ENCODE results near the gene NPEPL1.

The NPEPL1 gene

DNA sequence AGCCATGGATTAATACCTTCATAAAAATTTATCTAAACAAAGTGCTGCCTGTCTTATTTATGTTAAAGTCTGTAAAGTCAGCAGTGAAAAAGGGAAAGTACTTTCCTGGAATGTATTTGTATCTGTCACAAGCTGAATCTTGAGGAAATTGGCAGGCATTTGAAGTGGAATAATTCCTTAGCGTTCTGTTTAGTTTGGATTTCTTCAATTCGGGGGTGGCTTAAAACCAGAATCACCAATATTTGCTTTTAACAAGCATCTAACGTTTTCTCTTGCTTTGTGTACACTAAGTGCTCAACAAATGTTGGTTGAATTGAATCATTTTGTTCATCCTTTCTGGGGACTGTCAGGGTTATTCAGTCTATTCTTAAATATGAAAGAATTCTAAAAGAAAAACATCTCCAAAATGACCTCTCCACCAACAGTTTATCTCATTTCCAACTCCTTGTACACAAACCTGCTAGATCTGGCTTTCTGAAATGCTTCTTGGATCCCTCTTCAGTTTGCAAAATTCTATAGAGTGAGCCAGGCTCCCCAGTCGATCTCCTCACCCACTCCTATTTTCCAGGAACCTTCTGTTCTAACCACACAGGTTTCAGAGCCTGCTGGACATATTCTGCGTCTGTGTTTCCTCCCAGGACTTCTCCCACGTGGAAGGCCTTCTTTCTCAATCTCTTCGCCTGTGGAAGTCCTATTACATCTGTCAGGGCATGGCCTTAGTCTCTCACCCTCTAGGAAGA, 2.0 kb upstream of the NPEPL1 start:
- DNase-seq (ENCODE audit: insufficient read length, low spot score): no peak
- TF ChIP-seq POU2F2 (IDR thresholded peaks at IDR 0.05; ENCODE audit: low read depth, low read length): no peak
- no peak for TF ChIP-seq PAX5 (IDR thresholded peaks at IDR 0.05; ENCODE audit: insufficient read depth, low read length, severe bottlenecking)
- no peak for TF ChIP-seq POLR2AphosphoS5 (IDR thresholded peaks at IDR 0.05; ENCODE audit: low read depth, low read length)
- TF ChIP-seq POLR2A (IDR thresholded peaks at IDR 0.05; ENCODE audit: low read depth, low read length): no peak
- no peak for TF ChIP-seq TAF1 (IDR thresholded peaks at IDR 0.05; ENCODE audit: low read depth, low read length)
- no peak for TF ChIP-seq SPI1 (IDR thresholded peaks at IDR 0.05; ENCODE audit: low read depth, low read length)
- no peak for FAIRE-seq

DNA sequence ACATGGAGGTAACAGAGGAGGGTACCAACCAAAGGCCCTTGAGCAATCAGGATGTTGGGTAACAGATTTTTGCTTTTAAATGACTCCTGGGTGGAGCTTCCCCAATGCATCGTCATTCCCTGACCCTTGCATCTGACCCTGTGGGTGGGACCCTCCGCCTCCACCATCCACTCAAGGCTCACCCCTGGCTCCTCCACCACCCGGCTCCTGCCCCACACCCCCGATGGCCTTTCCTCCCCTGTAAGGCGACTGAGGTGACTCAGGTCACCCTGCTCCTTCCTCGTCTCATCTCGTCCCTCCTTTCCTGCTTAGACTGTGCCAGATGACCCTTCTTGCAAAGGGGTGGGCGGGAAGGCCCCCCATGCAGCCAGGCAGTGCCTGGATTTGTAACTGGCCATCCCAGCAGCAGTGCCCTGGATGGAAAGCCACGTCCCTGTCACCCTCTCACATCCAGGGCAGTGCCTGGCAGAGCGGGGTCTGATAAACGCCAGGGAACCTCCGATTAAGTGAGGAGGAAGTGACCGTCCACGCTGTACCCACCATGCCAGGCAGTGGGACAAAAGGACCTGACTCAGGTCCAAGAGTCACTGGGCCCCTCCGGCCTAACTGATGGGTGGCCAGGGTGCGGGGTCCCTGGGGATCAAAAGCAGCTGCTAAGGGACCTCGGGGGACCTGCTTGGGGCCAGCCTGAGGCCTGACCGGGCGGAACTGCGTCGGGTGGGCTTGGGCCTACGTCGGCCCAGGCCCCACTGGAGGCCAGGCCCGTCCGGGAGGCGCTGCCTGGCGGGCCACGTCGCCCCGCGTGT, 624 bp upstream of the NPEPL1 start:
- TF ChIP-seq POU2F2 (IDR thresholded peaks at IDR 0.05; ENCODE audit: low read depth, low read length): 0 out of 2 replicates have a peak, but pooled peaks have one; percentile 26
- no peak for TF ChIP-seq PAX5 (IDR thresholded peaks at IDR 0.05; ENCODE audit: insufficient read depth, low read length, severe bottlenecking)
- no peak for TF ChIP-seq POLR2A (IDR thresholded peaks at IDR 0.05; ENCODE audit: low read depth, low read length)
- DNase-seq (ENCODE audit: insufficient read length, low spot score) (no peak), FAIRE-seq (peak; percentile 74)

DNA sequence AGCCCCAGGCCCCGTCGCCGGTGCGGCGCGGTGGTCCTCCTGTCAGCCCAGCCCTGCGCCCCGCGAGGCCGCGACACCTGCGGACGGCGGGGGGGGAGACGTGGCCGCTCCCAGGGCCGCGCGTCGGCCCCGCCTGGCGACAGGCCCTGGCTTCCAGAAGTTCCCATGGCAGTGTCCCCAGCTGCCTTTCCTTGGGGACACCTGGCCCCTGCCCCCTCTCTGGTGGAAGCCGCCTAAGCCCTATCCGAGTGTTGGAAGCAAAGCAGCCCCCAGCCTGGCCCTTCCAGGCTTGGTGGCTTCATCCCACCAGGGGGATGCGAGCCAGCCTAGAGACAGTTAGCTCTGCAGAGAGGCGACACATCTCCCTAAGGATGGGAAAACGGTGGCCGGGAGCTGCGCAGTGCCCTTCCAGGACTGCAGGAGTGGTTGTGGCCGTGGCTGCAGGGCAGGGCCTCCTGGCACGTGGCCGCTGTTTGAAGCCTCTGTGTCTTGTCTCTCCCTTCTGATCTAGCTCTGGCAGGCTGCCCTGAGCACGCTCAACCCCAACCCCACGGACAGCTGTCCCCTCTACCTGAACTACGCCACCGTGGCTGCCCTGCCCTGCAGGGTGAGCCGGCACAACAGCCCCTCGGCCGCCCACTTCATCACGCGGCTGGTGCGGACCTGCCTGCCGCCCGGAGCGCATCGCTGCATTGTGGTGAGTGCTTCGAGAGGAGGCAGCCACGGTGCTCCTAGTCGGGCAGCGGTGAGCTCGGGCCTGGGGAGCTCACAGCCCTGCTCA, 816 bp downstream of the NPEPL1 start:
- peak; percentile 31 for FAIRE-seq
- peak; percentile 57 for DNase-seq (ENCODE audit: insufficient read length, low spot score)
- TF ChIP-seq POU2F2 (IDR thresholded peaks at IDR 0.05; ENCODE audit: low read depth, low read length) (no peak), POLR2AphosphoS5 (IDR thresholded peaks at IDR 0.05; ENCODE audit: low read depth, low read length) (no peak), SPI1 (IDR thresholded peaks at IDR 0.05; ENCODE audit: low read depth, low read length) (no peak), POLR2A (IDR thresholded peaks at IDR 0.05; ENCODE audit: low read depth, low read length) (no peak), PAX5 (IDR thresholded peaks at IDR 0.05; ENCODE audit: insufficient read depth, low read length, severe bottlenecking) (no peak), TAF1 (IDR thresholded peaks at IDR 0.05; ENCODE audit: low read depth, low read length) (no peak)

DNA sequence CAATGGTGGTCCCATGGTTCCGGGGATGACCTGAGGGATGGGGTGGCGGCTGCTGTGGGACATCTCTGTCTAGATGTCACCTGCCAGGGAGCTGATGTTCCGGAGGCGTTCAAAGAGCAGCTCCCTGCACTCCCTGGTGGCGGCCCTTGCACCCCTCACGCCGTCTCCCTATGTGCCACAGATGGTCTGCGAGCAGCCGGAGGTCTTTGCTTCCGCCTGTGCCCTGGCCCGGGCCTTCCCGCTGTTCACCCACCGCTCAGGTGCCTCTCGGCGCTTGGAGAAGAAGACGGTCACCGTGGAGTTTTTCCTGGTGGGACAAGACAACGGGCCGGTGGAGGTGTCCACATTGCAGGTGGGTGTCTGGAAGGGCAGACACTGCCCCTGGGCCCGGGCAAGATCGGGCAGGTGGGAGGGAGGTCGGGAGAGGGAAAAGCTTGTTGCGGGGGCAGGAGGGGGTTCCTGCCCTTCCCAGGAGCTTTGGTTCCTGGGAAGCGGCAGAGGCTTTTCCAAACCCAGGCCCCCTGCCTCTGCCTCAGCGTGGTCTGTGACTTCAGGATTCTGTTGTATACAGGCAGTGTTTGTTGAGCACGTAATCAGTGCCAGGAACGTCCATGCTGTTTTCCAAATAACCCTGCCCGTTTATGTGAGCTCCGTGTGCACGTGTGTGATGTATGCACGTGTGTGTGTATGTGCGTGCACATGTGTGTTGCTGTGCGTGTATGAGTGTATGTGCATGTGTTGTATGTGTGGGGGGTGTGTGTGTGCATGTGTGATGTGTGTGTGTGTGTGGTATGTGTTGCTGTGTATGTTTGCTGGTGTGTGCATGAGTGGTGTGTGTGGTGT, 1.9 kb downstream of the NPEPL1 start:
- FAIRE-seq (no peak), DNase-seq (ENCODE audit: insufficient read length, low spot score) (no peak)
- no peak for TF ChIP-seq POLR2AphosphoS5 (IDR thresholded peaks at IDR 0.05; ENCODE audit: low read depth, low read length)
- TF ChIP-seq SPI1 (IDR thresholded peaks at IDR 0.05; ENCODE audit: low read depth, low read length): no peak
- no peak for TF ChIP-seq POLR2A (IDR thresholded peaks at IDR 0.05; ENCODE audit: low read depth, low read length)
- TF ChIP-seq TAF1 (IDR thresholded peaks at IDR 0.05; ENCODE audit: low read depth, low read length): no peak
- no peak for TF ChIP-seq POU2F2 (IDR thresholded peaks at IDR 0.05; ENCODE audit: low read depth, low read length)
- TF ChIP-seq PAX5 (IDR thresholded peaks at IDR 0.05; ENCODE audit: insufficient read depth, low read length, severe bottlenecking): no peak

DNA sequence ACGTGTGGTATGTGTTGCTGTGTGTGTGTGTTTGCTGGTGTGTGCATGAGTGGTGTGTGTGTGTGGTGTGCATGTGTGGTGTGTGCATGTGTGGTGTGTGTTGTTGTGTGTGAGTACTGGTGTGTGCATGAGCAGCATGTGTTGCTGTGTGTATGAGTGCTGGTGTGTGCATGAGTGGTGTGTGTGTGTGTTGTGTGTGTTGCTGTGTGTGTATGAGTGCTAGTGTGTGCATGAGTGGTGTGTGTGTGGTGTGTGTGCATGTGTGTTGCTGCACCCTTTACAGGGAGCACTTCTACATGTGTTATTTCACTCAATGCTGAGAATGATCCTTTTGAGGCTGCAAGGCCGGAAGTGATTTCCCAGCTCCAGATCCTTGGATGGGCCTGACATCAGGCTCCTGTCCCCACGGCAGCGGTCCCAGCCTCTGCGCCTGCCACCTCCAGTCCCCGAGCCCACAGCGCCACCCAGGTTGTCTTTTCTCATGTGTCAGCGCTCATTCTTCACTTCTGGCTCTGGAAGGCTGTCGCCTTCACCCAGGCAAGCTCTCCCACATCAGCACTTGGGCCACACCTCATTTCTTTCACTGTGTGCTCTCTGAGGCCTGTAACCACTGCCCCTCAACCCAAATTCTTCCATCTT, 2.6 kb downstream of the NPEPL1 start:
- peak; percentile 91 for FAIRE-seq
- TF ChIP-seq POLR2A (IDR thresholded peaks at IDR 0.05; ENCODE audit: low read depth, low read length) (no peak), TAF1 (IDR thresholded peaks at IDR 0.05; ENCODE audit: low read depth, low read length) (no peak), PAX5 (IDR thresholded peaks at IDR 0.05; ENCODE audit: insufficient read depth, low read length, severe bottlenecking) (no peak), POLR2AphosphoS5 (IDR thresholded peaks at IDR 0.05; ENCODE audit: low read depth, low read length) (no peak), SPI1 (IDR thresholded peaks at IDR 0.05; ENCODE audit: low read depth, low read length) (no peak), POU2F2 (IDR thresholded peaks at IDR 0.05; ENCODE audit: low read depth, low read length) (no peak)
- DNase-seq (ENCODE audit: insufficient read length, low spot score): no peak

DNA sequence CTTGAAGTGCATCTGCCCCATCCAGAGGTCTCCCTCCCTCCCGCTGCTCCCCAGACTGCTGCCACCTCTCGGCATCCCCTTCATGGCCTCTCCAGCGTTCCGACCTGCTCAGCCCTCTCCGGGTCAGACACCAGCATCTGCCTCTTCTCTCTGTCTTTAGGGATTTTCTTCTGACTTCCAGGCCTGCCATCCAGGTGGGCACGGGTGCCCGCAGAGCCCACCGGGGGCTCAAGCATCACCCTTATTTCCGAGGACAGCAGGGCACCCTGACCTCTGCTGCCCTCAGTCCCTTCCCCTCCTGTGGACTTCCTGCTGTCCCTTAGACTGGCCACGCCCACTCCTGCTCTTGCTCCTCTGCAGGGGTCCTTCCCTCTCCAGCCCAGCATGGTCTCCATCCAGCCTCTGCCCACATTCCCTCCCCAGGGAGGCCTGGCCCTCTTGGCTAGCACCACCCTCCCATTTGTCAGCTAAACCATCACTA, 3.3 kb downstream of the NPEPL1 start:
- TF ChIP-seq POLR2AphosphoS5 (IDR thresholded peaks at IDR 0.05; ENCODE audit: low read depth, low read length) (no peak), PAX5 (IDR thresholded peaks at IDR 0.05; ENCODE audit: insufficient read depth, low read length, severe bottlenecking) (no peak), POU2F2 (IDR thresholded peaks at IDR 0.05; ENCODE audit: low read depth, low read length) (no peak), TAF1 (IDR thresholded peaks at IDR 0.05; ENCODE audit: low read depth, low read length) (no peak), POLR2A (IDR thresholded peaks at IDR 0.05; ENCODE audit: low read depth, low read length) (no peak), SPI1 (IDR thresholded peaks at IDR 0.05; ENCODE audit: low read depth, low read length) (no peak)
- DNase-seq (ENCODE audit: insufficient read length, low spot score): no peak
- FAIRE-seq: no peak

DNA sequence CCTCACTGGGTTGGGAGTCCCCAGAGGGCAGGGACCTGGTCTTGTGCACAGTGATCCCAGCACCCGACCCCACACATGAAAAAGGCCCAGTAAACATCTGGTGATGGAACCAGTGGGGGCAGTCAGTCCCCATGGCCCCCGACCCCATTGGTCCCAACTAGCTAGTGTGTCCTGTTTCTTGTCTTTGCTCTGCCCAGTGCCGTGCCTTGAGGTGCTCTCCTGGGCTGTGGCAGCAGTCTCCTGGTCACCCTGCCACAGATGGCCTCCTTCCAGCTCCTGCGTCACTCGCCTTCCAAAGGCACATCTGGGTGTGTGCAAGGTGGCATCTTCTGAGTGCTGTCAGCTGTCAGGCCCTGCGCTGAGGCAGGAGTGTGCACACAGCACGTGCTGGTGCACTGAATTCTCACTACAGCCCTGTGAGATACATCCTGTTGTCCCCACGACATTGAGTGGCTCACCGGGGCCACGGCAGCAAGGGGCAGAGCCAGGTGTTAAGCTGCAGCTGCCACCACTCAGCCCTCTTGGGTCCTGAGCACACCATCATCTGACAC, 3.9 kb downstream of the NPEPL1 start:
- DNase-seq (ENCODE audit: insufficient read length, low spot score): no peak
- FAIRE-seq: no peak
- no peak for TF ChIP-seq TAF1 (IDR thresholded peaks at IDR 0.05; ENCODE audit: low read depth, low read length)
- TF ChIP-seq PAX5 (IDR thresholded peaks at IDR 0.05; ENCODE audit: insufficient read depth, low read length, severe bottlenecking): no peak
- TF ChIP-seq POU2F2 (IDR thresholded peaks at IDR 0.05; ENCODE audit: low read depth, low read length): no peak
- no peak for TF ChIP-seq POLR2AphosphoS5 (IDR thresholded peaks at IDR 0.05; ENCODE audit: low read depth, low read length)
- TF ChIP-seq SPI1 (IDR thresholded peaks at IDR 0.05; ENCODE audit: low read depth, low read length): no peak
- TF ChIP-seq POLR2A (IDR thresholded peaks at IDR 0.05; ENCODE audit: low read depth, low read length): no peak

Data from GM12891 (cell line).